ENCODE measurements around the gene PDZD2.

Gene PDZD2

GRCh38 chr5:31964007-31964360 lies 325.1 kb downstream of the PDZD2 start:
- DNase-seq = no peak
- H2AFZ ChIP-seq (ENCODE audit: low read length) = no peak overlapping the region
- H3K27me3 ChIP-seq (replicated peaks; ENCODE audit: insufficient read depth, low read length) = no peaks in the 10 kb centered on the region
- H3K9me3 ChIP-seq (replicated peaks; ENCODE audit: insufficient read depth, low read length) = no peaks in the 10 kb centered on the region
- H3K27ac ChIP-seq (ENCODE audit: low read length) = no peak overlapping the region
- no peaks in the 10 kb centered on the region for H3K4me1 ChIP-seq (ENCODE audit: low read length)
- TF ChIP-seq EZH2 (optimal IDR thresholded peaks at IDR 0.05; ENCODE audit: low read depth, low read length) = no peak
- H3K4me3 ChIP-seq (ENCODE audit: low read length) = no peak overlapping the region
- no peak overlapping the region for H3K9ac ChIP-seq (ENCODE audit: low read length)
- H3F3A ChIP-seq (ENCODE audit: insufficient read depth, low read length) = no peaks in the 10 kb centered on the region
- H3K36me3 ChIP-seq (replicated peaks; ENCODE audit: insufficient read depth, low read length) = no peaks in the 10 kb centered on the region
- H4K20me1 ChIP-seq (ENCODE audit: insufficient read depth, low read length) = no peaks in the 10 kb centered on the region
- no peaks in the 10 kb centered on the region for H3K9me2 ChIP-seq (replicated peaks; ENCODE audit: insufficient read depth, low read length)
- no peaks in the 10 kb centered on the region for H3K79me2 ChIP-seq (ENCODE audit: low read length)
- no peak overlapping the region for H3K4me2 ChIP-seq (ENCODE audit: low read depth, low read length)

DNA sequence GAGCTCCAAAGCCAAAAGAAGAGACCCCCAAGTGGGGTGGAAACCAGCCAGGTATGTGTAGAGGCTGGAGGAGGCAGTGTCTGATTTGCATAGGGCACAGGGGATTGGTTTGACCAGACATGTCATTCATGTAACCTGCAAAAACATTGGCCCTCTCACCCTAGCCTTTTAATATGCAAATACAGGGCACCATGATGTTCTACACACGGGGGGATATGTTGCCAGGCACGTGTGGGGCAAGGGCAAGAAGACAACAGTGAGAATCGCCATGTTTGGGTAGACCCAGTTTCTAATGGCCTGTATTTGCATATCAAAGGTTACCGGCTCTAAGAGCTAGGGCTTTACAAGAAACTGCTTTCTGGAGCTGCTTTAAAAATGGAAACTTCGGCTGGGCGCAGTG lies 326.3 kb downstream of the PDZD2 start:
- no peak overlapping the region for H3K27ac ChIP-seq (ENCODE audit: low read length)
- H3K79me2 ChIP-seq (ENCODE audit: low read length) = no peaks in the 10 kb centered on the region
- no peak overlapping the region for H3K4me2 ChIP-seq (ENCODE audit: low read depth, low read length)
- H3K36me3 ChIP-seq (replicated peaks; ENCODE audit: insufficient read depth, low read length) = no peaks in the 10 kb centered on the region
- no peaks in the 10 kb centered on the region for H4K20me1 ChIP-seq (ENCODE audit: insufficient read depth, low read length)
- DNase-seq = no peak
- H3K4me1 ChIP-seq (ENCODE audit: low read length) = no peaks in the 10 kb centered on the region
- H3K9me2 ChIP-seq (replicated peaks; ENCODE audit: insufficient read depth, low read length) = no peaks in the 10 kb centered on the region
- H3F3A ChIP-seq (ENCODE audit: insufficient read depth, low read length) = no peaks in the 10 kb centered on the region
- no peaks in the 10 kb centered on the region for H3K9me3 ChIP-seq (replicated peaks; ENCODE audit: insufficient read depth, low read length)
- H3K27me3 ChIP-seq (replicated peaks; ENCODE audit: insufficient read depth, low read length) = no peaks in the 10 kb centered on the region
- no peak overlapping the region for H3K9ac ChIP-seq (ENCODE audit: low read length)
- H3K4me3 ChIP-seq (ENCODE audit: low read length) = no peak overlapping the region
- no peak overlapping the region for H2AFZ ChIP-seq (ENCODE audit: low read length)
- no peak for TF ChIP-seq CTCF (IDR thresholded peaks at IDR 0.05; ENCODE audit: low read length)
- TF ChIP-seq EZH2 (optimal IDR thresholded peaks at IDR 0.05; ENCODE audit: low read depth, low read length) = no peak
- no peak for TF ChIP-seq EZH2phosphoT487 (IDR thresholded peaks at IDR 0.05; ENCODE audit: low read length)

GRCh38 chr5:31966936-31967335 lies 328.0 kb downstream of the PDZD2 start:
- TF ChIP-seq EZH2 (optimal IDR thresholded peaks at IDR 0.05; ENCODE audit: low read depth, low read length) = no peak
- TF ChIP-seq EZH2phosphoT487 (IDR thresholded peaks at IDR 0.05; ENCODE audit: low read length) = no peak
- TF ChIP-seq CTCF (IDR thresholded peaks at IDR 0.05; ENCODE audit: low read length) = no peak
- Histone ChIP-seq H3K27ac (ENCODE audit: low read length) (no peak overlapping the region), H3K9ac (ENCODE audit: low read length) (no peak overlapping the region), H3K4me3 (ENCODE audit: low read length) (no peak overlapping the region), H3K4me2 (ENCODE audit: low read depth, low read length) (no peak overlapping the region), H3K4me1 (ENCODE audit: low read length) (no peaks in the 10 kb centered on the region), H3K36me3 (replicated peaks; ENCODE audit: insufficient read depth, low read length) (no peaks in the 10 kb centered on the region), H3K9me3 (replicated peaks; ENCODE audit: insufficient read depth, low read length) (no peaks in the 10 kb centered on the region), H3K9me2 (replicated peaks; ENCODE audit: insufficient read depth, low read length) (no peaks in the 10 kb centered on the region), H3F3A (ENCODE audit: insufficient read depth, low read length) (no peaks in the 10 kb centered on the region), H4K20me1 (ENCODE audit: insufficient read depth, low read length) (no peaks in the 10 kb centered on the region), H3K27me3 (replicated peaks; ENCODE audit: insufficient read depth, low read length) (no peaks in the 10 kb centered on the region), H3K79me2 (ENCODE audit: low read length) (no peaks in the 10 kb centered on the region), H2AFZ (ENCODE audit: low read length) (no peak overlapping the region)
- DNase-seq = no peak

- Histone ChIP-seq H3K4me3 (ENCODE audit: low read length) (no peak overlapping the region), H3K4me2 (ENCODE audit: low read depth, low read length) (no peak overlapping the region), H3K27ac (ENCODE audit: low read length) (no peak overlapping the region), H3K36me3 (replicated peaks; ENCODE audit: insufficient read depth, low read length) (no peaks in the 10 kb centered on the region), H3K27me3 (replicated peaks; ENCODE audit: insufficient read depth, low read length) (no peaks in the 10 kb centered on the region), H3K9me2 (replicated peaks; ENCODE audit: insufficient read depth, low read length) (no peaks in the 10 kb centered on the region), H2AFZ (ENCODE audit: low read length) (no peak overlapping the region), H3F3A (ENCODE audit: insufficient read depth, low read length) (no peaks in the 10 kb centered on the region), H3K79me2 (ENCODE audit: low read length) (no peaks in the 10 kb centered on the region), H3K4me1 (ENCODE audit: low read length) (no peaks in the 10 kb centered on the region), H4K20me1 (ENCODE audit: insufficient read depth, low read length) (no peaks in the 10 kb centered on the region), H3K9me3 (replicated peaks; ENCODE audit: insufficient read depth, low read length) (no peaks in the 10 kb centered on the region), H3K9ac (ENCODE audit: low read length) (no peak overlapping the region)
- no peak for DNase-seq
- TF ChIP-seq EZH2phosphoT487 (IDR thresholded peaks at IDR 0.05; ENCODE audit: low read length) (no peak), EZH2 (optimal IDR thresholded peaks at IDR 0.05; ENCODE audit: low read depth, low read length) (no peak), CTCF (IDR thresholded peaks at IDR 0.05; ENCODE audit: low read length) (no peak)
Observed at GRCh38 chr5:31967461-31967860, 328.5 kb downstream of the PDZD2 start.

Data from MM.1S (cell line).